Pulmonary artery endothelial cell (primary cell): ENCODE data around the gene RNF43. TPM values are rescaled to one million over a fixed set of nuclear protein-coding genes. Genes with fewer than 3 reads are reported as not detected.

Experiments
- total RNA-seq: library from RNA; depleted of rRNA; stranded (reverse); fragments of >200 nt; gene quantifications from 2 replicates; pipeline ENCODE4 v1.2.3, GENCODE V29; 2014

RNF43 gene
- total RNA-seq, 1 donor from 2014 or later = 0.13 TPM

Other genes starting within 250 kb of the RNF43 start
- gene EPX, start 224.8 kb downstream of the RNF43 start, total RNA-seq = not detected in 2 replicates
- gene MKS1, start 198.3 kb downstream of the RNF43 start, total RNA-seq = 13.8 and 17.0 TPM in 2 replicates
- not detected in 2 replicates for gene LPO, start 178.9 kb downstream of the RNF43 start, total RNA-seq
- gene MPO, start 136.6 kb downstream of the RNF43 start, total RNA-seq = under 0.01 TPM in 1 of 2 replicates, not detected in the other
- not detected in 2 replicates for gene TSPOAP1, start 88.7 kb downstream of the RNF43 start, total RNA-seq
- 39.5 and 51.4 TPM in 2 replicates for gene SUPT4H1, start 65.3 kb downstream of the RNF43 start, total RNA-seq
- 0.04 and 0.07 TPM in 2 replicates for gene HSF5, start 70.9 kb upstream of the RNF43 start, total RNA-seq
- 51.5 and 80.0 TPM in 2 replicates for gene MTMR4, start 97.1 kb upstream of the RNF43 start, total RNA-seq